Activated CD8-positive, alpha-beta memory T cell treated with anti-CD3 and anti-CD28 coated beads, Interleukin-2, amount 50 U/mL, for 24 hours (primary cell): ENCODE data around the gene NPAS3.

Source experiments
- DNase-seq: peaks from one replicate; pipeline ENCODE4 v3.0.0-alpha.2; 2020; ENCODE audit errors: extremely low read depth

Gene NPAS3

GRCh38 chr14:33016613-33017012 lies 77.9 kb downstream of the NPAS3 start:
- no peak for DNase-seq

- no peak for DNase-seq
Observed at GRCh38 chr14:33017016-33017415, 78.3 kb downstream of the NPAS3 start.

- no peak for DNase-seq
Observed at GRCh38 chr14:33019346-33019745, 80.7 kb downstream of the NPAS3 start.

- no peak for DNase-seq
Observed at GRCh38 chr14:33026850-33027430, 88.3 kb downstream of the NPAS3 start.

GRCh38 chr14:33029511-33029910 lies 90.8 kb downstream of the NPAS3 start:
- no peak for DNase-seq

- DNase-seq, result no peak
Observed at GRCh38 chr14:33030386-33030785, 91.7 kb downstream of the NPAS3 start.

- no peak for DNase-seq
Observed at GRCh38 chr14:33035416-33036194, 96.9 kb downstream of the NPAS3 start.

- no peak for DNase-seq
Observed at GRCh38 chr14:33039311-33039710, 100.6 kb downstream of the NPAS3 start.

GRCh38 chr14:33040372-33041140 lies 101.9 kb downstream of the NPAS3 start:
- no peak for DNase-seq

GRCh38 chr14:33042591-33042990 lies 103.9 kb downstream of the NPAS3 start:
- no peak for DNase-seq

- DNase-seq, result no peak
Observed at GRCh38 chr14:33045760-33046159, 107.1 kb downstream of the NPAS3 start.

GRCh38 chr14:33052943-33053342 lies 114.3 kb downstream of the NPAS3 start:
- no peak for DNase-seq

- DNase-seq, result no peak
Observed at GRCh38 chr14:33056213-33056612, 117.5 kb downstream of the NPAS3 start.

- DNase-seq, result no peak
Observed at GRCh38 chr14:33057585-33057984, 118.9 kb downstream of the NPAS3 start.

- DNase-seq, result no peak
Observed at GRCh38 chr14:33061667-33062325, 123.1 kb downstream of the NPAS3 start.

GRCh38 chr14:33062476-33062875 lies 123.8 kb downstream of the NPAS3 start:
- no peak for DNase-seq

- DNase-seq, result no peak
Observed at GRCh38 chr14:33062881-33063280, 124.2 kb downstream of the NPAS3 start.

- DNase-seq, result no peak
Observed at GRCh38 chr14:33063521-33063920, 124.8 kb downstream of the NPAS3 start.

- DNase-seq, result no peak
Observed at GRCh38 chr14:33065634-33066033, 127.0 kb downstream of the NPAS3 start.

- no peak for DNase-seq
Observed at GRCh38 chr14:33068040-33068439, 129.4 kb downstream of the NPAS3 start.

GRCh38 chr14:33068626-33069025 lies 129.9 kb downstream of the NPAS3 start:
- DNase-seq, result no peak

GRCh38 chr14:33070475-33070874 lies 131.8 kb downstream of the NPAS3 start:
- no peak for DNase-seq
